GM23248 (cell line): ENCODE data around the gene PIH1D1.

Source experiments
- EZH2 ChIP-seq: fragments of 200-600 bp; sonication (generic); IDR thresholded peaks from 2 replicates; pipeline ENCODE4 v1.6.1; 2018; ENCODE audit warnings: antibody characterized with exemption, mild to moderate bottlenecking; ENCODE audit not compliant: insufficient read depth, poor library complexity, severe bottlenecking
- EZH2phosphoT487 ChIP-seq: fragments of 200-600 bp; sonication (generic); IDR thresholded peaks from 2 replicates; pipeline ENCODE4 v1.6.1; 2018; ENCODE audit warnings: antibody characterized with exemption, moderate library complexity, mild to moderate bottlenecking, low read depth; ENCODE audit not compliant: insufficient read depth

GRCh38 chr19:49419173-49419572, 32.4 kb downstream of the PIH1D1 start:
- no peak for TF ChIP-seq EZH2phosphoT487
- no peak for TF ChIP-seq EZH2
